HG02759 (cell line): ENCODE data around the gene MYEOV.

Source experiments
- ATAC-seq: cut with Tn5 transposase; IDR thresholded peaks from one replicate; pipeline ENCODE4 v1.9.1; 2021; ENCODE audit warnings: mild to moderate bottlenecking, moderate library complexity; ENCODE audit not compliant: unreplicated experiment

The MYEOV gene

DNA sequence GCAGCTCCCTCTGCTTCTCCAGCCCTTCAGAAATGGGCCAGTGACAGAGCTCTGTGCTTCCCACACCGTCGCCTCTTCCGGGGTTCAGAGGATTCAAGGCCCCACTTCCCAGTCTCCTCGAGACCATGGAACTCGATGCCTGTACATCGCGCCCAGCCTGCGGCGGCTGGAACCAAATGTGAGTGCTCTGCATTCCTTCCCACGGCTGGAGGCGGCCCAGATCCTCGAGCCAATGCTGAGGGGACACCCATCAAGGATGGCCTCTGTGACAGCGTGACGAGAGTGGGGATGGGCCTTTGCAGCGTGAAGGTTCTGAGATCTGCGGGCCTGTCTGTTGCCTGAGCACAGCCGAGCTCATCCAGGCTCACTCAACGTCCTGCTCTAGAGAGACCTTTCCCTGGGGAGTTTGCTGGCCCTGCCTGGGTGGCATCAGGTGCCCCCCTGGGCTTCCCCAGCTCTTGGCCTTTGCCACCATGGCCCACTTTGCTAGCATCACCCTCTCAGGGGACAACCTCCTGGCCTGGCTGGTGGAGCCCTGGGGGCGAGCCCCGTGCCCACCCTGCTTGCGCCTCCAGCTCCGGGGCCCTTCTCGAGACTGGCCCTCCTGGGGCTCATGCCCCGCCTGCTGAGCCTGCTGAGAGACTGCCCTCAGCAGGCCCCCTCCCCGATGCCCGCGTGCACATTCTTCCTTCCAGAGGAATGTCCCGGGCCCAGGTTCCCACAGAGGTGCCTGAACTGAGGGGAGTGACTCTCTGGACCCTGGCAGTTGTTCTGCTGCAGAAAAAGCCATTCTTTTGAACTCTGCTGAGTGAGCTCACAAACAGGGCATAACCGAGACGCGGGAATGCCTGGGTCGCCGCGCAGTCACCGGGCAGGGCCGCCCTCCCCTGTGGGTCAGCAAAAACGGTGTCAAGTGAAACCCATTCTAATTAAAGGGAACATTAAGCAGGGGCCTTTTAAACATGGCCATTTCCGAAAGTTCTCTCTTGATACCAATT is 7.3 kb upstream of the MYEOV start:
- ATAC-seq, result no peak

DNA sequence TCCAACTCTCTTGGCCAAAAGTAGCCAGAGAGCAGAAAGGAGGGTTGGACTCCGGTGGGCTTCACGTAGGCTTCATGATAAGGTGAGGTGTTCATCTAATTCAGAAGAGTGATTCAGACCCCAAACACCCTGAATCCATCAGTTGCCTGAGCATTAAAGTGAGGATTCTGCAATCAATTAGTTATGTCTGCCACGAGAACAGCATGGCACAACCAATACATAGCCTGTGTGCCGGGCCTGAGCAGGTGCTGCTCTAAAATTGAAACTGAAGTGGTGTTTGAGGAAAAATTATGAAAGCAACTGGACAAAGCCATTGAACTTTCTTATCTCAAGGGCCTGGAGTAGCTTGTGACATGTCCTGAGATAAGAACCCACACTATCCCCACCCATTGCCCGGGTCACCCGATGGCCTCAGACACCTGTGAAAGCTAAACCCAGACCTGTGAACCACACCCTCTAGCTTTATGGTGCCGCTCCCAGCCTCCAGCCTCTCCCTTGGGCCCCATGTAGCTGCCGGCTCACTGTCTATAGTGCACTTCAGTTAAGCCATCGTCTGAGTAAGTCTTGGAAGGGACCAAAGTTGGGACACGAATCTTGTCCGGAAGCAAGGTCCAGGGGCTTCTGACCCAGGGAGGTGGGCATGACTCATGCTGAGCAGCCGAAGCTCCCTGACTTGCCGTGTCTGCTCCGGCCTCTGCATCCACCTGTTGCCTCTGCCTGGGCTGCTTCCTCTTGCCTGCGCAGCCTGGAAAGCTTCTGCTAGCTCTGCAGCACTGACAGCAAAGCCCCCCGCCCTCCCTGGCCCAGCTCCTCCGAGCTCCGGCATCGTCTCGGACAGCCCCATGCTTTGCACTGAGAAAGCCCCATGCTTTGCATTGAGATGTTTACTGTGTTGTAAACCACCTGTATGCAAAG is 5.7 kb upstream of the MYEOV start:
- ATAC-seq, result no peak

DNA sequence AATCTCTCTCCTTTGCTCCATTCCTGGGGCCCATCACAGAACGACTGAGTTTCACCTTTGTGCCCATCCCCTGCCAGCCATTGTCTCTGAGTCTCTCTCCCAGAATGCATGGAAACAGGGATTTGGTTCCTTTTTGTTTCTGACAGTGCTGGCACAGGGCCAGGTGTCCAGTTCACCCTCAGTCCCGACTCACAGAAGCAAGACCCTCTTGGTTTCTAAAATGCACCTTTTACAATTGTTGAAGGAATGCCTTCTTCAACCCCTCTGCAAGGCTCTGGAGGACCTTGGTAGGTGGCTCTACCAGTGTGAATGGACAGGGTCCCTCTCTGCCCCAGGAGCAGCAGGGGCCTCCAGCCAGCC is 5.1 kb upstream of the MYEOV start:
- no peak for ATAC-seq

DNA sequence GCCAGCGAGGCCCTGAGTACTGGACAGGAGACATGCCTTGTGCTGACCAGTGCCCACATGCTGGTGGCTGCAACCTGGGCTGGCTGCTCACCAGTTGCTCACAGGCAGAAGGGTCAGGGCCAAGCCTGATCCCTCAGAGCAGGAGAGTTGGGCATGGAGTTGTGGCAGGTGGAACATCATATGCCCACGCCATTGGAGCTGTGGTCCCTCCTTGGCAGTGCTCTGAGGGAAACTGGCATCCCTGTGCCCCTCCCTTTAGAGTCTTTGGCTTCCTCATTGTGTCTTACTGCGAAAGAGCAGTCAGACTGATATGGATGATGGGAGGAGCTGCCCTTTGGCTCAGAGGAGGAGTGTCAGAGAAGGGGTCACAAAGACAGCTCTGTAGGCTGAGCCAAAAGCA is 3.1 kb upstream of the MYEOV start:
- ATAC-seq, result no peak

GRCh38 chr11:69291459-69292110 is 2.4 kb upstream of the MYEOV start:
- no peak for ATAC-seq

DNA sequence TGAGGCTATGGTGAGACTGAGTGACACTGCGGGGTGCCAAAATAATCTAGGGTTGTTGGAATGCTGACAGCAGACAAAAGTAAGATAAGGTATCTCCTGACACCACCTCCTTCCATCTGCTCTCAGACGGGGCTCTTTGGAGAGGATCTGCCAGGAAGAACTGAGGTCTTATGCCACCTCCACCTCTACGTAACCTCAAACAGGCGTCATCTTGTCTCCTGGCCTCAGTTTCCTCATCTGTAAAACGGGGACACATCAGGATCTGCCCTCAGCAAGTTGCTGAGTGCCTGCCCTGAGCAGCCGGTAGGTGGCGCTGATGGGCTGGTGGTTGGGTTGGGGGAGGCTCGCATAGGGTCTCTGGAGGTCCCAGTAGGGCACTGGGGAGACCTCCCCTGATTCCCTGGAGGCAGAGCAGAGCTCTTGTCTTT is 1.7 kb upstream of the MYEOV start:
- ATAC-seq, result no peak

- ATAC-seq, result no peak
Measured at GRCh38 chr11:69293087-69293486, 868 bp upstream of the MYEOV start.

GRCh38 chr11:69294571-69295078 is 670 bp downstream of the MYEOV start:
- ATAC-seq, result no peak

DNA sequence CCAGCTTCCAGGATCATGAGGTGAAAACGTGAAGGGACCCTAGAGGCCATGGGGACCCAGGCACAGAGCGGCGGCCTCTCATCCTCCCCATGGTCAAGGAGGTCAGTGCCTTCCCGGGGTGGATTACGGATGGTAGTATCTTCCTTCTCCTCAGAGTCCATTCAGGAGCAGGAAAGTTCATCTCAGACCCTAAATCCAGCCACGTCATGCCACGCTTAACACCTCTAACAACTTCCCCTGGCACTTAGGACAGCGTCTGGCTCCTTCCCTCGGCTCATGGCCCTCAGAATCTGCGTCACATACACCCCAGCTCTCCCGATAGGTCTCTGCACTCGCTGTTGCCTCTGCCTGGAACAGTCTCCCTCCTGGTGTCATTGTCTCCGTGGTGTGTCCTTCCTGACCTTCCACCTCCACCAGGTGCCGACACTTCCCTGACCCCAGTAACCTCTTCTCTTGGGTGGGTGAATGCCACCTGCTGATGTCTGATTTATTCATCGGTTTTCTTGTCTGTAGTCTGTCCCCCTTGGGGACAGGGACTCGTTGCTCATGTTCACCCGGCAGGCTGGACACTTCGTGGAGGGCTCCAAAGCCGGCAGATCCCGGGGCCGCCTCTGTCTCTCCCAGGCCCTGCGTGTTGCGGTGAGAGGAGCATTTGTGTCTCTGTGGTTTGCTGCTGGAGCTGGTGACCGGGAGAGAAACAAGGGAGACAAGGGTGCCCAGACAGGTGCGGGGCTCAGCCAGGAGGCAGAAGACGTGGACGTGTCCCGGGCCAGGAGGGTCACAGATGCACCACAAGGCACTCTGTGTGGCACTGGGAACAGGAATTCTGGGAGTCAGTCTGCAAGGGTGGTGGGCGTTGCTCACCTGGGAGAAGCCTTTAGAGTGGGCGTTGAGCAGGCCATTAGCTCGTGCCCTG is 1.4 kb downstream of the MYEOV start:
- no peak for ATAC-seq

GRCh38 chr11:69295995-69296889 is 2.3 kb downstream of the MYEOV start:
- no peak for ATAC-seq

DNA sequence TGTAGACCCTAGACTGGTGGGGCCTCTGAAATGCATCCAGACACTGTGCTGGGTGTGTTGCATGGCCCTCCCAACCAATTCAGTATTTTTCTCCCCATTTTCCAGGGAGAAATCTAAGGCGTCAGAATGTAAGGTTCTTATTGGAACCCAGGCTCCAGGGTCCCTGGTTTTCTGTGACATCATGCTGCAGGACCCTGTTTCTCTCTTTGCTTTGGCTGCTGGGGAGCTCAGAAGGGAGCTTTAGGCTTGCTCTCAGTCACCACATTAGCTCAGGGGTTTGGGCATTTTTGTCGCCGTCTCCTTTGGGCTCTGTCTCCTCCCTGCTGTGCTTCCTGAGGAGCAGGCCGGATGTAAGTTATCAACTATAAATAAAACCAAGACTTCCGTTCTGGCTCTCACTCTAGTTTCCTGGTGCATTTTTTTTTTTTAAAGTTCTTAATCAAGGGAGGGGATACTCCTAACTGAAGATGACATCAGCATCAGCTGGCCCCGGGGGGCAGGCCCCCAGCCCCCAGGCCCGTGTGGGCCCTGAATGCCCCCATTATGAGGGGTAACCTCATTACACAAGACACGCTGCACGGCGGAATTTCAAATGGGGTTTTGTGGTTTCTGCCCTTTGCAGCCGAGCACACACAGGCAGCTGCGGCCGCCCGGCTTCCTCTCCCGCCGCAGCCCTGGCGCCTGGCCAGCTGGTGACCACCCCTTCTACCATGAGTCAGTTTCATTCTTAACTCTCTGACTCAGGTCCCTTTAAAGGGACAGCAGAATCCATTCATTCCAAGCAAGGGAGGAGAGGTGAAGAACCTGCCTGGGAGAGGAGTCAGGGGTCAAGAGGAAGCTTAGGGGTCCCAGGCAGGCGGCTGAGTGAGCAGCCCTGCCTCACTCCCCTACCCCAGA is 3.2 kb downstream of the MYEOV start:
- ATAC-seq, result peak; percentile 64

DNA sequence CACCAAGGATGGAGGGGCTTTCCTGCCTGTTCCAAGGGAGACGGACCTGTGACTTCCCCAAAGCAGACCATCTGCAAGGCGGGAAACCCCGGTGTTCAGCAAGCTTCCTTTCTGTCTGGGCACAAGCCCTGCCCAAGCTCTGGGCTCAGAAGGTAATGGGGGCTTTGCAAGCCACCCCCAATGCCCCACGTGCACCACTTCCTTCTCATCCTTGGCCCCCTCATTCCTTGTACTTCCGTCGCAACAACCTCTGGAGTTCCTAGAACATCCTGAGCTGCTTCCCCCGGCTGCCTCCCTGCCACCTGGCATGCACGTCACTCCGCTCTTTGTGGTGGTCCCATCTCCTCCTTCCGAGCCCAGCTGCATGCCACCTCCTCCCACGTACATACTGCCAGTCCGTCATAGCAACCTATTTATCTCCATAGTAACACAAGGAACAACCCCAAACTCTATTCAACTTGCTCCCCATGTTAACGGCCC is 3.9 kb downstream of the MYEOV start:
- no peak for ATAC-seq

- ATAC-seq, result peak; percentile 58
Measured at GRCh38 chr11:69298267-69299022, 4.5 kb downstream of the MYEOV start.

- ATAC-seq, result no peak
Measured at GRCh38 chr11:69299023-69299461, 5.1 kb downstream of the MYEOV start.

- ATAC-seq, result no peak
Measured at GRCh38 chr11:69299572-69299971, 5.6 kb downstream of the MYEOV start.

- no peak for ATAC-seq
Measured at GRCh38 chr11:69300120-69301060, 6.4 kb downstream of the MYEOV start.
